ENCODE results near the gene PMFBP1. TPM values are rescaled to one million over a fixed set of nuclear protein-coding genes. Genes with fewer than 3 reads are reported as not detected.

PMFBP1 gene
- total and polyA plus RNA-seq, 2 of the 4 experiments (the other 2 are of a cell fraction) = under 0.01 TPM; not detected in 1

GRCh38 chr16:72169708-72170107 lies 2.2 kb downstream of the PMFBP1 start:
- H2AFZ ChIP-seq (replicated peaks; ENCODE audit: low read length, poor library complexity) = no peak overlapping the region
- no TSS peak for BruUV-seq (replicated peaks)
- TF ChIP-seq NFE2L2 (IDR thresholded peaks at IDR 0.05; ENCODE audit: low read depth, low read length) (no peak), RCOR1 (IDR thresholded peaks at IDR 0.05; ENCODE audit: insufficient replicate concordance, low read length) (no peak), RAD21 (IDR thresholded peaks at IDR 0.05; ENCODE audit: low read length) (no peak), USF2 (IDR thresholded peaks at IDR 0.05; ENCODE audit: low read depth, low read length) (no peak), POLR2A (IDR thresholded peaks at IDR 0.05; ENCODE audit: low read depth, low read length) (no peak), RFX5 (IDR thresholded peaks at IDR 0.05; ENCODE audit: low read depth, low read length) (no peak), CHD1 (IDR thresholded peaks at IDR 0.05; ENCODE audit: low read depth, low read length) (no peak), MAFK (IDR thresholded peaks at IDR 0.05; ENCODE audit: low read depth, low read length) (no peak)
- H3K56ac ChIP-seq (ENCODE audit: extremely low read depth, insufficient read depth, low read length) = no peak overlapping the region
- no peaks in the 10 kb centered on the region for H3K27me3 ChIP-seq (ENCODE audit: control insufficient read depth, insufficient read depth, low read length)
- in situ Hi-C loops (cut with MboI; ENCODE audit: low sequenced_read_pairs) (no loop called here), dilution Hi-C loops (cut with HindIII; ENCODE audit: low sequenced_read_pairs, unreplicated experiment) (no loop called here), intact Hi-C loops (cut with micrococcal nuclease) (no loop called here)
- no peaks in the 10 kb centered on the region for H3K9me3 ChIP-seq (ENCODE audit: control insufficient read depth, insufficient read depth, low read length)
- H4K5ac ChIP-seq (ENCODE audit: low read depth, low read length) = no peak overlapping the region
- POLR2A ChIA-PET (ENCODE audit: unreplicated experiment) = no interaction called here
- H3K4me3 ChIP-seq (ENCODE audit: insufficient read depth, low read depth, low read length) = no peak overlapping the region
- no peak overlapping the region for H3K27ac ChIP-seq (ENCODE audit: insufficient read depth, low read length)
- H3K9ac ChIP-seq (ENCODE audit: low read depth, low read length) = no peak overlapping the region
- DNase-seq (no peak), ATAC-seq (ENCODE audit: low read depth) (no peak)
- WGBS, 2 experiments (ENCODE audit: extremely low coverage in 2 of 2, insufficient read length in 1 of 2) = no CpG with 5 or more reads among the region's 1 CpG
- H2BK15ac ChIP-seq (ENCODE audit: low read depth, low read length) = no peak overlapping the region
- H3K18ac ChIP-seq (ENCODE audit: low read depth, low read length) = no peak overlapping the region
- H3K14ac ChIP-seq (replicated peaks; ENCODE audit: low read depth, low read length) = no peak overlapping the region
- H3K9me1 ChIP-seq (ENCODE audit: insufficient read depth, low read length) = no peaks in the 10 kb centered on the region
- no peak overlapping the region for H3K4me2 ChIP-seq (ENCODE audit: low read depth, low read length)
- no peak overlapping the region for H2AK9ac ChIP-seq (replicated peaks; ENCODE audit: low read depth, low read length, poor library complexity)
- H3K4me1 ChIP-seq (ENCODE audit: control insufficient read depth, insufficient read depth, low read length) = no peaks in the 10 kb centered on the region
- no peak overlapping the region for H2BK5ac ChIP-seq (ENCODE audit: low read depth, low read length, poor library complexity, severe bottlenecking)
- H4K91ac ChIP-seq (ENCODE audit: insufficient read depth, low read depth, low read length) = no peak overlapping the region
- H2AK5ac ChIP-seq (ENCODE audit: low read depth, low read length) = no peak overlapping the region
- no peaks in the 10 kb centered on the region for H4K20me1 ChIP-seq (ENCODE audit: insufficient read depth, low read length)
- H3K36me3 ChIP-seq (ENCODE audit: control insufficient read depth, insufficient read depth, low read length) = no peaks in the 10 kb centered on the region
- no peak overlapping the region for H2BK120ac ChIP-seq (ENCODE audit: low read depth, low read length)
- no peak overlapping the region for H3K4ac ChIP-seq (ENCODE audit: low read depth, low read length)
- CTCF ChIA-PET = no interaction called here
- H4K8ac ChIP-seq (ENCODE audit: low read depth in 2 of 2, low read length in 2 of 2) = no peak overlapping the region
- no peak overlapping the region for H3K23ac ChIP-seq (ENCODE audit: low read depth, low read length)
- no peaks in the 10 kb centered on the region for H3K79me1 ChIP-seq (ENCODE audit: low read depth in 1 of 2, low read length in 2 of 2)
- no peak overlapping the region for H2BK20ac ChIP-seq (ENCODE audit: low read depth, low read length)

Data from IMR-90 (cell line).